ENCODE measurements around the gene CDH4.

CDH4 gene

DNA sequence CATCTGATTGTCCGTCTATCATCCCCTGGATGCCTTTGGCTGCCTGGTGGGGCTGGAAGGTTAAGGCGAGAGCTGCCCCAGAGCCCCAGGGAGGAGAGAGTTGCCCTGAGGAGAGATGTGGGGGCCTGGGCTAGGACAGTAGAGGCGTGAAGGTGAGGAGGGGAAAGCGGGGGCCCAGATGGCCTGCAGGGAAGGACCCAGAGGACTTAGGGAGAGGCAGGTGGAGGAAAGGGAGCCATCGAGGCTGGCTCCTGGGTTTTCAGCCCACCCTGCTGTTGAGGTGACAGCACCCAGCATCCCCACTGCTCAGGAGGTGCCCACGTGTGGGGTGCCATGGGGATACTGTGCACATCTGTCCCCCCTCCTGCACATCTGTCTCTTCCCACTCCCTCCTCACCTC, 539.9 kb downstream of the CDH4 start:
- DNase-seq (ENCODE audit: low read depth), result no peak

DNA sequence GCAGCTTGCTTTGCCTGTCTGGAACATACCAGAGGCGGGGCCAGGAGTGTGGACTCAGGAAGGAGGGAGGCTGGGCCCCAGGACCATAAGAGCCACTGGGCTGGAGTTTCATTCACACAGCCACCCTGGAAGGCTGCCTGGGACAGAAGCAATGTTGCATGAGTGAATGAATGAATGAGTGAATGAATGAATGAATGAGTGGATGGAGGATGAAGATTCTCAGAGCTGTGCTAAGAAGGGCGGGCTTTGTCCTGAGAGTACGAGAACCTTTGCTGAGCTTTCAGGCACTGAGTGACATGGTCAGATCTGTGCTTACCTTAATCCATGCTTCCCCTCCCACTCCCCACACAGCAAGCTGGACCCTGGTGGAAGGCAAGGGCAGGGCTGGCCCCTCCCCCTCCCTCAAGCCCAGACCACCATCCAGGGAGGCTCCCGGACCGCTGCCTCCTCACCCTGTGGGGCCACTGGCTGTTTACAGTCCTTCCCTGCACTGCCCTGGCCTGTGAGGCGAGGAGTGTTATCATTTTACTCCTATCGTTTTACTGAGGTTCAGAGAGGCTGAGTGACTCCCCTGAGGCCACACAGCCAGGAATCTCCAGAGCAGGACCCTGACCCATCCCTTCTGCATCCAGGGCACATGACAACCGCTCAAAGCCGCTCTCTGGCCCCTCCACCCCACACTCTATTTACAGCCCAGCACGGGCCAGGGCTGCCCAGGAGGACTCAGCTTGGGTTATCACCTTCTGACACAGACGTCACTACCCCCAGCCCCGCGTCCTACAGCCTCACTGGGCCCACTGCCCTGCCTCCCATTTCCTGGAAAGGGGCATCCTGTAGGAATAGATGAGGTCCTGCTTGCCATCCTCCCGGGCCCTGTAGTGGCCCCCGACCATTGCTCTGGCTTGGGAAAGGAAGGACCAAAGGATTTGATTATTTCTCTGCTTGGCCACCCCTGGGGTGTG, 543.9 kb downstream of the CDH4 start:
- DNase-seq (ENCODE audit: low read depth), result no peak

DNA sequence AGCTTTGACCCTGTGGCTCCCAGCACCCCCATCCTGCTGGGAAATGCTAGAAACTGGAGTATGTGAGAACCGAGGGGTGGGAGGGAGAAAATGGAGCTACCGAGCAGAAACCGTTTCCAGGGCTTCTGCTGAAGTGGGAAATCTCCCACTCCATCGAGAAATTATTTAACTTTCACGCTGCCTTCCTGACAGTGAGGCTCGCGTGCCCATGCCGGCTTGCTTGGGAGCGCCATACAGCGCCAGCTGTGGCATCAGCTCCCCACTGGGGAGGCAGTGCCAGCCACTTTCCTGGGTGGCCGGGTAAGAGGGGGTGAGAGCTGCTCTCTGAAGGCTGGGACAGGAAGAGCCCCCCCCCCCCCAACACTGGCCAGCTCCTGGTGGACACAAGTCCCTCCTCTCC, 544.7 kb downstream of the CDH4 start:
- DNase-seq (ENCODE audit: low read depth), result no peak

DNA sequence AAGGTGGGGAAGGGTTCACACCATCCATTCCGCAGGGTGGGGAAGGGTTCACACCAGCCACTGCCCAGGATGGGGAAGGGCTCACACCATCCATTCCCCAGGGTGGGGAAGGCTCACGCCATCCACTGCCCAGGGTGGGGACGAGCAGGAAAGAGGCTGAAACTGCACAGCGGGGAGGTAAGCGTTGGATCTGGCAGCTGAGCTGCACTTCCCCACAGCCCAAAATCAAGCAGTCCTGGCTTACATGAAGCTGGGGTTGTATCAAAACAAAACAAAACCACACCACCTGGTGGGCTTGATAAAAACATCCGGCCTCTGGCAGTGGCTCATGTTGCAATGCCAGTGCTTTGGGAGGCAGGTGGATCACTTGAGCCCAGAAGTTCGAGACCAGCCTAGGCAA, 545.1 kb downstream of the CDH4 start:
- no peak for DNase-seq (ENCODE audit: low read depth)

DNA sequence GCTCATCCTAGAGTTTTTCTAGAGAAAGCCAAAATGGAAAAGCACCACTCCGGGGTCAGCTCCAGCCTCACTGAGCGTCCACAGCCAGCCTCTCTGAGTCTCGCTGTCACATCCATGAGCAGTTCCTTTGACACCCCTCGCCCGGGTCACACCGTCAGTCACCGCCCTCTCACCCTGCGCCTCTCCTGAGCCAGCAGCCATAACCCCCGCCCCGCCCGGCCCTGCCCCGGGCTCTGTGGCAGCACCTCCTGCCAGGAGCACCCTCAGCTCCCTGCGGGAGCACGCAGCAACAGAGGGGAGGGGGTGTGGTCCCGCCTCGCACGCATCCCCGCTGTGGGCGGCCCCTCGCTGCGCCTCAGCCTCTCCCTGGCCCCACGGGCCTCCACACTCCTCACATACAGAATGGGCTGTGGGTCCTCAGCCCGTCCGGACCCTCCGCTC, 545.9 kb downstream of the CDH4 start:
- DNase-seq (ENCODE audit: low read depth), result no peak

DNA sequence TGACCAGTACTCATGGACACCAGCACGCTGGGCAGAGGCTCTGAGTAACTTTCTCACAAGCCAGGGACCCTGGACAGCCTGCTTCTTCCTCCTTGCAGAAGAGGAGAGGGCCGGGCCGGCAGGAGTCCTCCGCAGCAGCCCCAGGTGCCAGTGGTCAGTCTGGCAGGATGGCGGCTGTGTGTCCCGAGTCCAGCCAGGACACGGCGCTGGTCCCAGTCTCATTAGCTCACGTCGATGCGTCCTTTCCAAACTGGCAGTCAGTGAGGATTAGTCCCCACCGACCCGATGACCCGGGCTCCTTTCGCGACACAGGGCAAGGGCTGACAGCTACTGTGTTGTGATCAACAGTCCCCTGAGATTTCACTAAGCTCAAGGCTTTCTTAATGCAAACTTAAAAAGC, 546.6 kb downstream of the CDH4 start:
- DNase-seq (ENCODE audit: low read depth), result no peak

DNA sequence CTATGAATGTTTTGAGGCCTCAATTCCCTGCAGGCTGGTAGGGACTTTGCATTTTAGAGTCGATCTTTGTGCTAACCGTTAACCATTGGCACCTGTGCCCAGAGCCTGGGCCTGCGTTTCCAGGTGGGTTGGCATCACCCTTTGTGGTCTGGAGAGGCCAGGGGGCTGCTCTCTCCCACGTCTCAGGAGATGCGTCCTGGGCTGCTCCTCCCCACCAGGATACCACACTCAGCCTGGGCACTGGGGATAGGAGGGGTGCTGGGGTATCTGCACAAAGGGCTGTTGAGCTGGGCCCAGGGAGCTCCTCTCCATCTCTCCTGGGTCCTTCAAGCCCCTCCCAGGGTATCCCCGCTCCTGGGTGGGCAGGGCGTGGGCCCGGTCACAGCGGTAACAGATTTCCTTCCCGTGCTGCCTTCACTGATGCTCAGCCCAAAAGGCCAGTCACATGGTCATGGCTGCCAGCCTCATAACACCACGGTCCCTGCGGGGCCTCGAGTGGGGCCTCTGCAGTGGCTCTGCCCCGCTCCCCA, 547.4 kb downstream of the CDH4 start:
- no peak for DNase-seq (ENCODE audit: low read depth)

DNA sequence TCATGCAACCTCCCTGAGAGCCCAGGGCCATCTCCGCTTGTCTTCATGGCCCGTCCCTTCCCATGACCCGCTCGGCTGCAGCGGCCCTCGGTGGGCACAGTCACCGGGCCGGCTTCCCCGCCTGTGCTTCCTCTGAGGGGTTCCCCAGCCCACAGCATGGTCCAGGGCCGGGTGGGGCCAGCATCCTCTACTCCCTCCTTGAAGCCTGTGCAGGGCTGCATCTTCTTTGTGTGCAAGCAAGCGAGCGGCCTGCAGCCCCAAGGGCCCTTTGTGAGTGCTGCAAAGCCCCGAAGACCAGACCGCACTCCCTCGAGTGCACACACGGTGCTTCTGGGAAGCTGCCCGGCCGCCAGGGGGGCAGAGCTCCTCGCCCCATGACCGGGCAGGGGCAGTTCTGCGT, 547.9 kb downstream of the CDH4 start:
- no peak for DNase-seq (ENCODE audit: low read depth)

DNA sequence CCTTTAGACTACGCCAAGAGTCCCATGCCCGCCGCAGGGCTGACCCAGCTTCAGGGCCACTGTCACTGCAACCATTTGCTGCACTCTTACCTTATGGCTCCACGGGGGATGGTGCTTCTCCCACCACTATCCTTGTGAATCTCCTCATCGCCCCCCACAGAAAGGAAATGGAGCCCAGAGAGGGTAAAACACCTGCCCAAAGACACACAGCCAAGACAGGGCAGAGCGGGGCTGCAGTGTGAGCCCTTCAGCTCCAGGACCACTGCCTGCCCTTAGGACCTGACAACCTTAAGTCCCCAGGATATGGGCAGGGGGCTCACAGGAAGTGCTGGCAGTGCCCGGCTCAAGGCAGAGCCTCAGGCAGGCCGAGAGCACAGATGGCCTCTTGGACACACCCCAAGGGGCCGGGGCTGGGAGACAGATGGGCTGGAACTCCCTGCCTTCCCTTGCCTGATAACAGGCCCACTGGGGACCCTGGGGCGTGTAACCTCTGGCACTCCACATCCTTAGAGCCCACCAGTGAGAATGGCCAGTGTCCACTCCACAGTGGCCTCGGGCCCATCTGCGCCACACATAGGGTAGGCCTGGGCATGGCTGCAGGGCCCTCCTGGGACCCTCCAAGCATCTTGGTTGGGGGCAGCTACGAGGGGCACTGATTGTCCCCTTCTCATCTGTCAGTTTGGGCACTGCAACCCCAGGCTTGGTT, 548.5 kb downstream of the CDH4 start:
- no peak for DNase-seq (ENCODE audit: low read depth)

DNA sequence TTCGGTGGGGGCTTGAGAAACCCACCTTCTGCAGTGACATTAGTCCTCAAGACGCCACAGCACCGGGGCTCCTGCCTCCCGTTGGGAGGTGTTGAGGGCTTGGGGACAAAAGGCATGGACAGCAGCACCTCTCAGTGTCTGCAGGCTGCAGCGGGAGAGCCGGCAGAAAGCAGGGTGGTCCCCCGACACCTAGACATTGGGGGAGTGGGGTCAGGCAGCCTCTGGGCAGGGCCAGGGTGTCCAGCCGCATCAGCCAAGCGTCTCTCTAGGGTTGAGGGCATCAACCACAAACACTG, 549.0 kb downstream of the CDH4 start:
- DNase-seq (ENCODE audit: low read depth), result no peak

DNA sequence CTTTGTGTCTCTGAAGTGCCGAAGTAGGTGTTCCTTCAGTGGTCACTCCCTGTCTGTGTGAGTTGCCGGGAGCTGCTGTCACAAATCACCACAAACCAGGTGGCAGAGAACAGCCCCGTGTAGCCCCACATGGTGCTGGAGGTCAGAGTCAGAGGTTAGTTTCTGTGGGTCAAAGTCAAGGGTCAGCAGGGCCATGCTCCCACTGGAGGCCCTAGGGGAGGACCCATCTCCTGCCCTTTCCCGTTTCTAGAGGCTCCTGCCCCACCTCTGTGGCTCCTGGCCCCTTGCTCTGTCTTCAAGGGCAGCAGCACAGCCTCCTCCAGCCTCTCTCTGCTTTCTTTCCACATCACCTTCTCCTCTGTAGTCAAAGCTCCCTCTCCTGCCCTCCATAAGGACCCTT, 549.4 kb downstream of the CDH4 start:
- no peak for DNase-seq (ENCODE audit: low read depth)

DNA sequence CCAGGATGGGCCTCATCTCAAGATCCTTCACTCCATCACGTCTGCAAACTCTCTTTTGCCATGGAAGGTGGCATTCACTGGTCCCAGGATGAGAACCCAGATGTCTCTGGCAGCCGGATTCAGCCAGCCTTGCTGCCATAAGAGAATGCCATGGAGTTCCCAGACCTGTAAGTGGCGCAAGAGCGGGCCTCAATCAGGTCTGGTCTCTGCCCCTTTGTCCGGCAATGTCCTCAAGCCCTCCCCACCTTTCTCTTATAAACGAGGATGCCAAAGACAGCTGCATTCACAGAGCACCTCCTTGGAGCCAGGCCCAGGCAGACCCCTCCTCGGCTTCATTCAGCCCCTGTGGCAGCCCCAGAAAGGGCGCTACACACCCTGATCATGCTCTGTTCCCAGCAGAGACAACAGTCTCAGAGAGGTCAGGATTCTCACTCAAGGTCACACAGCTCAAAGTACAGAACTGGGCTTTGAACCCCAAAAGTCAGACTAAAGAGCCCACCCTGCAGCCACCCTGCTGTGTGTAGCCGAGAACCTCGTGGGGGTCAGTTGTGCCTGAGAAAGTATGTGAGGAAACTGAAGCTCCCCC, 549.9 kb downstream of the CDH4 start:
- DNase-seq (ENCODE audit: low read depth), result no peak

DNA sequence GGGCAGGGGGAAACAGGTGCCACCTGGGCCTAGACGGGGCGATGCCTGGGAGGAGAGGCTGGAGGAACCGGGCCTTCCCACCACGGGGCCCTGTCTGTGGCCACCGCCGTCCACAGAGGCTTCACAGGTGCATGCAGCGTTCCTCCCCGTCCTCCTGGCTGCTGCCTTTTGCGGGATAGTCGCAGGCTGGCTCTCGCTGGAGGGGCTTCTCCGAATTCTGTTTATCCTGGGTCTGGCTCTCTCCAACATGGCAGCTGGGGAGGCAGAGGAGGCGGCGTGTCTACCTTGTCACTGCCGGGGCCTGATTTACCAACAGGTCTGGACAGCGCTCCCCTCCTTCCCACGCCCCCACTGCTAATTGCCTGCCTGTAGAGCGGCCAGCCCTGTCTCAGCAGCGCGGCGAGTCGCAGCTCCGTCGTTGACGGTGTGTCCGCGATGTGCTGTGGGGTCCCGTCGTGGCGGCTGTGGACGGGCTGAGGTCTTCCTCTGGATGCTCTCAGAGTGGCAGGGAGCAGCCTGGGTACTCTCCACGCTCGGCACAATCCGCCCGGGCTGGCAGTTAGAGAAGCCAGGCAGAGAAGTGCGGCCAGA, 550.8 kb downstream of the CDH4 start:
- no peak for DNase-seq (ENCODE audit: low read depth)

DNA sequence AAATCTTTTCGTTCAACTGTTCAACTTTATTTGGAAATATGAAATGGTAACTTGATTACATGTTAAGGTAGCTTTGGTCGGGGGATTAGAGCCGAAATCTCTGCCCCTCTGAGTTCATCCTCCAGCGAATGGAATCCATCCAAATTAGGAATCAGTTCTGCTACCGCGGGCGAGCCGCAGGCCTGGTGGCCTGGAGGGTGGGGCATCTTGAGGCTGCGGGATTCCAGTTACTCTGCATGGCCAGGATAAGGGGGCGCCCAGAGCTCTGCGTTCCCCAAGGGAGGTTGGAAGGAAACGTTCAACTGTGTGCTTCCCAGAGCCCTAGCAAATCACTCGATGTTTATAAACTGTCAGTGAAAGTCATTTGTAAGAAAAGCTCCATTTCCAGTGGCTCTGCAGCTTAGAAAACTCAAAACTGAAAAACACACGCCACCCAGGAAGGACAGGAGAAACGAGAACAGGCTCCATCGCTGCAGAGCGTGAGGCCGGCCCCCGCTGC, 551.4 kb downstream of the CDH4 start:
- no peak for DNase-seq (ENCODE audit: low read depth)

DNA sequence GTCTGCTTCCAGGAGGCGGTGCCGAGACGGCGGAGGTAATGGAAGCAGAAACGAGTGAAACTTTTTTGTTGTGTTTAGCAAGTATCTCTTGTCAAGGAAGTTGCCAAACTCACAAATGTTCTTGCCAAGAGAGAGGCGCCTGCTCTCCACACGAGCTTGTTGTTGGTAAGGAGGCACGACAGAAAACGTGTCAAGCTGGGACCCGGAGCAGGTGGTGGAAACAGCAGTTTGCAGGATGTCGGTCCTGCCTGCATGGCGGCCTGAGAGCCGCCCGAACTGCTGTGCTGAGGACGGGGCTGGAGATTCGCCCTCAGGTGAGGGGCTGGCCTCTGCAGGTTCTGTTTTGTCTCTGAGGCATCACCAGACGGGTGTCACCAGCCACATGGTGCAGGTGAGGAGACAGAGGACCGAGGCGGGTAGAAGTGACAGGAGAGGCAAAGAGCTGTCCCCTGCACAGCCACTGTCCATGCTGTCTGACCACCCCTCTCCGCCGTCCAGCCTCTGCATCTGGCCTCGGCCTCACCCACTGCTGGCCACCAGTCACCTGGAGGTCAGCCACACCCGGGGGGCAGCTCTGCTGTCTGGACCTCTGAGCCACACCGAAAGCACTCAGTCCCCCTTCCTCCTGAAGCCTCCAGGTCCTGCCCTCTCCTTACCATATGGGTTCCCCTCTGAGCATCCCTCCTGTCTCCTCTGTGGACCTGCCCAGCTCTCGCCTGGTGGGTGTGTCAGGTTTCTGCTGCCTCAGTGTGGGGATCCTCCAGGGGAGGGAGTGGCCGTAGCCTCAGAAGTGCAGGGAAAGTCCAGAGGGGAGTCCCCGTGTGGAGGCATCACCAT, 552.1 kb downstream of the CDH4 start:
- no peak for DNase-seq (ENCODE audit: low read depth)

DNA sequence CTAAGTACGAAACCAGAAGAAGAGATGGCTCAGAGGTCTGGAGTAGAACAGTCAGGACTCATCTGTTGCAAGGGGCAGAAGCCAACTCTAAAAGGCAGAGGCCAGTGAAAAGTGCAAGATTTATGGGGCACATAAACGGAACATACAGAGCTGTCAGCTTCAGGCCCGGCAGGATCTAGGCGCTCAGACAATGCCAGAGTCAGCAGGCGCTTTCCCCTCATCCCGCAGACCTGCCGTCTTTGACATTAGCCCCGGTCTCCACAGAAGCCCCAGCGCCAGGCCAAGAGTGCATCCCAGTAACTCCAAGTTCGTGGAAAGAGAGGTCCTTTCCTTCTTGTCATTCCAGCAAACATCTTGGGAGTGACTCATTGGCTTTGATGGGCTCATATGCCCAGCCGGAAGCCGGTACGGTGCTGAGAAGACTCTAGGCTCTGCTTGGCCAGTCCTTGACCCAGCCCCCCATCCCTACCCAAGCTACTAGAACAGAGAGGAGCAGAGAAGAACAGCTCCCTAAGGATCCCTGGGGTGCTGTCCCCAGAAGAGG, 552.8 kb downstream of the CDH4 start:
- DNase-seq (ENCODE audit: low read depth), result no peak

DNA sequence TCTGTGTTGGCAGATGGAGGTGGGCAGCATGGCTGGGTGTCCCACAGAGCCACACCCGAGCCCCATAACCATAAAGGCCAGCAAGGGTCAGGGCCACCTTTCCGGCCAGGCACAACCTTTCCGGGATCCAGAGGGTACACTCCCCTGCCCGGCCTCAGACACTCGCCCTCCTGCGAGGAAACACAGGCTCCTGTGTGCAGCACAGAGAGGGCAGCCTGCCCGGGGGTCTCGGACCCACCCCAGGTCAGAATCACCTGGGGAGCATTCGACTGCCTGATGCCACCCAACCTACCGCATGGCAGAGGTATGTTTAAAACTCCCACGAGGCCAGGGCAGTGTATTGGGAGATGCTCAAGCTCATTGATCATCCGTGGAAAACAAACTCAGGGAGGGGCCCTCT, 553.3 kb downstream of the CDH4 start:
- DNase-seq (ENCODE audit: low read depth), result no peak

DNA sequence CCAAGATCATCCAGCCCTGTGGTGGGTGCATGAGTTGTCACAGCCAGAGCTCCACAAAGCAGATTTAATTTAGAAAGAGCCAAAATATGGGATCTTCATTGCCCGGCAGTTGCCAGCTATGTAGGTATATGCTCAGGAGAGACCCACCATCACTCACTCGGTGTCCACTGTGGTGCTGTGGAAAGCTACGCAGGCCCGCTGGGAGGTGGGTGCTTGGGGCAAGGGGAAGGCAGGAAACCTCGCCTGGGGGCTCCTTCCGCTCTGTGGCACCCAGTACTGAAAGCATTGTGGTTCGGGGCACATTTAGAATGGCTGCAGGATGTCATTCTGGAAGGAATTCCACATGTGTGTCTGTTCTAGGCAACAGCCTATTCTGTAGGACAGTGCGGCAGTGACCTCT, 553.7 kb downstream of the CDH4 start:
- no peak for DNase-seq (ENCODE audit: low read depth)

DNA sequence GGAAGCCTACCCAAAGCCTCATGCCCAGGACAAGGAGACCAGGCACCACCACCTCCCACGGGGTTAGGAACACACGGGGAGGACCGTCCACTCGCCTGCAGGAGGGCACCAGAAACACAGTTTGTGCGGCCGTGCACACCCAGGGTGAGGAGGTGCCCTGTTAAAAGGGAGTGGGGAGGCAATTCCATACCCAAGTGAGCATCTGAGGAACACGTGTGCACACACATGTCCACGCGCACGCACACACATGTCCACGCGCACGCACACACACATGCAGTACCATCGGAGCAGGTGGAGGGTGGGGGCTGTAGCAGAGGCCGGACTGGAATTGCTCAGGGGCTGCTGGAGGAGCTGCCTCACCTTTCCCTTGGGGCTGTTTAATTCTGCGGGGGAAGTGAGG, 554.3 kb downstream of the CDH4 start:
- no peak for DNase-seq (ENCODE audit: low read depth)

DNA sequence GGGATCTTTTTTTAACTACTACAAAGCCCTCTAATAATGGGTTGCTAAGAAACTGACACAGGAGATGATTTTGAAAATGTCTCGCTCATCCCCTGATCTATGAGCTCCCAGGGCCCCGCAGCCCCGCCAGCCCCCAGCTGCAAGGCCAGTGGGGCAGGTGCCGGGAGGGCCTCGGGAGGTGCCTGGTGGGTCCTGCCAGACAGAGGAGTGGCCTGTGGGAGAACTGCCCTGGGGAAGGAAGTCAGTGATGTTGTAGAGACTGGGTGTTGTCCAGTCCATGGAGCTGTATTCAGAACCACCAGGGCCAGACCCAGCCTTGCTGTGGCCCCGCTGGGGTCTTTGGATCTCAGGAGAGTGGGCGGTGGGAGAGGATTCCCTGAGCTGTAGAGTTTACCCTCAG, 554.9 kb downstream of the CDH4 start:
- DNase-seq (ENCODE audit: low read depth), result no peak

DNA sequence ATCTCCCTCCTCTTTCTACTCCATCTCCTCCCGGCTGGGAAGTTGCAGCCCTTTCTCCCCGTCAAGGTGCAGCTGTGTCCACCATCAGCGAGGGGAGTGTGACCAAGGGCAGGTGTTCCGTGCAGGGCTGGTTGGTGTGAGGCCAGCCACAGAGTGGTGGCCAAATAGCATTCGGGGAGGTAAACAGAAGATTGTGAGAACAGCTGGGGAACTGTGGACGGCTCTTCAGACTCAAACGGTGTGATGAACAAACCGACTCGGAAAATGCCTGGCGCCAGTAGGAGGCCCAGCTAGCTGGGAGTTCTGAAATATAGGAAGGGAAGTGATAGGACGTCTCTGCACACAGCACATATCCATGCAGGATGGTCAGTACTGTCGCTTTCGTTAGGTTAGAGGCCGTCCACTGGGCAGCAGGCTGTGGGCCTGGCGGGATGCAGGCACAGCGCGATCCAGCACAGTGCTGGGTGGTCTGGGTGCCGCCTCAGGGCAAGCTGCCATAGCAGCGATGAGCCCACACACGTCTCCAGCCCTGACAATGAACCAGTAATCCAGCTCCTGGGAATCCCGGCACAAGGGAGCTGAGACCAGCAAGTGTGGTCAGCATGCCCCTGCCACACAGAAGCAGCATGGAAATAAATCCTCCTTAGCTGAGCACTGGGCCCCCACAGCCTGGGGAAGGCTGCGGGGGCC, 555.6 kb downstream of the CDH4 start:
- DNase-seq (ENCODE audit: low read depth), result no peak
